Stomach (tissue), 4 donors: ENCODE data around the gene PRR33.

Experiments
- EP300 ChIP-seq: sonication (generic); formaldehyde crosslinking; IDR thresholded peaks from one replicate; pipeline ENCODE4 v1.6.1; 2017; ENCODE audit warnings: antibody characterized with exemption
- POLR2A ChIP-seq, 4 donors: fragments of 450-650 bp; IDR thresholded peaks; one replicate each; pipeline ENCODE4 v1.6.1; 2016; ENCODE audit warnings: antibody characterized with exemption in 4 of 4, control low read depth in 2 of 4, mild to moderate bottlenecking in 1 of 4, moderate library complexity in 1 of 4
- POLR2AphosphoS5 ChIP-seq, 3 donors: sonication (generic); formaldehyde crosslinking; IDR thresholded peaks; one replicate each; pipeline ENCODE4 v1.6.1; 2016; ENCODE audit warnings: antibody characterized with exemption in 3 of 3
- TF ChIP-seq, protein P1 (sequence below), 7 experiments: fragments of 450-650 bp in 4 of 7; fragments of 200-600 bp in 3 of 7; sonication (generic) in 3 of 7; IDR thresholded peaks; one replicate each; pipeline ENCODE4 v1.5.1; 2016 to 2019; ENCODE audit warnings: antibody characterized with exemption in 7 of 7, control low read depth in 2 of 7, mild to moderate bottlenecking in 1 of 7

DNA sequence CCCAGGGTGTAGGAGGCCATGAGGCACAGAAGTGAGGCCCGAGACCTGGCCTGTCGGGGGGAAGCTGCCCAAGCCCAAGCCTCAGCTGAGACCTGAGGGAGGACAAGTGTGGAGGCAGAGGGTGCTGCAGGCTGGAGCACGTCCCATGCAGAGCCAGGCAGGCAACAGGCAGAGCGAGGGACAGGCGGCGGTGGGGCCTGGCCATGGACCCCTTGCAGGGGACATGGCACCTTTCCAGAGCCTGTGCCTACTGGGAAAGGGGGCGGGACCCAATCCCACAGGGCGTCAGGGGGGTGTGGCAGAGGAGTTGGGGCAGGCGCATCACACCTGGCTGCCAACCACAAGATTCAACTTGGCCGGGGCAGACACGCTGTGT, 48.6 kb downstream of the PRR33 start:
- TF ChIP-seq, protein P1, sequence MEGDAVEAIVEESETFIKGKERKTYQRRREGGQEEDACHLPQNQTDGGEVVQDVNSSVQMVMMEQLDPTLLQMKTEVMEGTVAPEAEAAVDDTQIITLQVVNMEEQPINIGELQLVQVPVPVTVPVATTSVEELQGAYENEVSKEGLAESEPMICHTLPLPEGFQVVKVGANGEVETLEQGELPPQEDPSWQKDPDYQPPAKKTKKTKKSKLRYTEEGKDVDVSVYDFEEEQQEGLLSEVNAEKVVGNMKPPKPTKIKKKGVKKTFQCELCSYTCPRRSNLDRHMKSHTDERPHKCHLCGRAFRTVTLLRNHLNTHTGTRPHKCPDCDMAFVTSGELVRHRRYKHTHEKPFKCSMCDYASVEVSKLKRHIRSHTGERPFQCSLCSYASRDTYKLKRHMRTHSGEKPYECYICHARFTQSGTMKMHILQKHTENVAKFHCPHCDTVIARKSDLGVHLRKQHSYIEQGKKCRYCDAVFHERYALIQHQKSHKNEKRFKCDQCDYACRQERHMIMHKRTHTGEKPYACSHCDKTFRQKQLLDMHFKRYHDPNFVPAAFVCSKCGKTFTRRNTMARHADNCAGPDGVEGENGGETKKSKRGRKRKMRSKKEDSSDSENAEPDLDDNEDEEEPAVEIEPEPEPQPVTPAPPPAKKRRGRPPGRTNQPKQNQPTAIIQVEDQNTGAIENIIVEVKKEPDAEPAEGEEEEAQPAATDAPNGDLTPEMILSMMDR (IDR thresholded peaks at IDR 0.05): no peak
- no peak for TF ChIP-seq POLR2A (IDR thresholded peaks at IDR 0.05)
- TF ChIP-seq EP300: no peak
- TF ChIP-seq POLR2AphosphoS5 (IDR thresholded peaks at IDR 0.05): no peak
